ENCODE results near the gene C6orf132.
"Not testable (repeated sequence)": the region's sequence is repeated elsewhere in the genome, so short reads cannot be mapped to it uniquely, and the experiment has no call there.

Gene C6orf132

GRCh38 chr6:42159431-42160024, 17.1 kb upstream of the C6orf132 start:
- no peak for DNase-seq (ENCODE audit: low spot score)

- no peak for DNase-seq (ENCODE audit: low spot score)
Measured at GRCh38 chr6:42158631-42159030, 16.2 kb upstream of the C6orf132 start.

GRCh38 chr6:42158011-42158410, 15.6 kb upstream of the C6orf132 start:
- no peak for DNase-seq (ENCODE audit: low spot score)

- no peak for DNase-seq (ENCODE audit: low spot score)
Measured at GRCh38 chr6:42156638-42157037, 14.2 kb upstream of the C6orf132 start.

GRCh38 chr6:42155293-42155692, 12.9 kb upstream of the C6orf132 start:
- no peak for DNase-seq (ENCODE audit: low spot score)

GRCh38 chr6:42154461-42155209, 12.2 kb upstream of the C6orf132 start:
- DNase-seq (ENCODE audit: low spot score), result no peak

- DNase-seq (ENCODE audit: low spot score), result no peak
Measured at GRCh38 chr6:42153921-42154320, 11.5 kb upstream of the C6orf132 start.

DNA sequence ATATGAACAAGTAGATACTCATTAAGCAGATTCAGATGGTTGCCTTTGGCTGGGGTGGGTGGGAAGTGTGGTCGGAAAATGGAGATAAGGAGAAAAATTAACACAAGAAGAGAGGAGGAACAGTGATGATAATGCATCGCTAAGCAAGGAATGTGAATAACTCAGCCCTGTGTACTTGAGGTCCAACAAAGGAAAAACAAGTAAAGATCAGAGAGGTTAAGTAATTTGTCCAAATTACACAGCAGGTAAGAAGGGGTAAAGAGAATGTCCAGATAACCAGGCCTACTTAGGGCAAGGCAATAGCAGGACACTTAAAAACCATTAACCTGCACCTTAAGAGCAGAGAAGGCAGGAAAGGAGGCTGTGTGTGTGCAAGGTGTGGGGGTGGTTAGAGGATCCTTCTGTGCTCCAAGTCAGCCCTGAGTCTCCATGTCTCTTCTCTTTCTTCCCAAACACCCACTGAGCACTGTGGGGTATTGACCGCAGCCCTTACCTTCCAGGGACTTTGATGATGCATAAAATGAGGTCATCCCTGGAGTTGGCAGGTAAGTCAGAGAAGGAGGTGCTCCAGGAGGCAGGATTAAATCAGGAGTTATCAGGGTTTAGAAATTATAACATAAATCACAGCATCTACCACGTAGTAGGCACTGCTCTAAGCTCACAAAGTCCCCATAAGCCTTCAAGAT, 10.3 kb upstream of the C6orf132 start:
- not testable (repeated sequence) for DNase-seq (ENCODE audit: low spot score)

DNA sequence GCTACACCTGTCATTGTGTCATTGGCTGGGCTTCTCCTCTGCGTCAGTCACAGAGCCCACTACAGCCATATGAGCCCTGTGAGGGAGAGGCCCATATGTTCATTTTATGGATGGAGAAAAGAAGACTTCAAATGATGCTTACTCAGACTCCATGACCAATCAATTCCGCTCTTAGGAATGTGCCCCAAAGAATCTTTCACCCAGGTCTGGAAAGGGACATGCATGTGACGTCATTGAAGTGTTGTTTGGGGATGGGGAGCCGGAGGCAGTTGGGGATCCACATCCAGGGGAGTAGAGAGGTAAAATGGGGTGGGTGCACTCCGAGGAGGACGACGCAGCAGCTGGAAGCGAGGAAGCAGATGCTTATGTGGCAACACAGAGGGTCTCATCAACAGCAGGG, 9.6 kb upstream of the C6orf132 start:
- no peak for DNase-seq (ENCODE audit: low spot score)

GRCh38 chr6:42150254-42150653, 7.8 kb upstream of the C6orf132 start:
- no peak for DNase-seq (ENCODE audit: low spot score)

- no peak for DNase-seq (ENCODE audit: low spot score)
Measured at GRCh38 chr6:42148058-42148457, 5.6 kb upstream of the C6orf132 start.

GRCh38 chr6:42147138-42147562, 4.7 kb upstream of the C6orf132 start:
- DNase-seq (ENCODE audit: low spot score), result no peak

DNA sequence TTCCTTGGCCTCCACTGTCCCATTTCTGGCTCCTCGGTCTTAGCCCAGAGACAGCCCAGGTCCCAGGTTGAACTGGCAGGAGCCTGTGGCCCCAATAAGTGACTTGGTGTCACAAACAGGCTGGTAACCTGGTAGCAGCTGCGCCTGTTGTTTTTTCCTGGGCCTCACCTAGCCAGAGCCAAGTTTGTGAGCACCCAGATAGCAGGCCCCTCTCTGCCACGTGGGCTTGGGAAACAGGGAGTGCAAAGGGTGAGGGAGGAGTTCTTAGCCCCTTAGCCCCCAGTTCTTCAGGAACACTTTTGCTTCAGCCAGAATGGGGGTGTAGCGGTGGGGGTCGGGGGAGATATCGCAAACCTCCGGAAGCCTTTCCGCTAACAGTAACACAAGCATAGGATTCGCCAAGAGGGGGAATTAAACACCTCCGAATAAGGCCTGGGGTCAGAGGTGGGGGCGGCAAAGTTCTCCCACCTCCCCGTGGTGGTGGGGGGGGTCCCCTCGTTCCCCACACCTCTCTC, 760 bp downstream of the C6orf132 start:
- no peak for DNase-seq (ENCODE audit: low spot score)

DNA sequence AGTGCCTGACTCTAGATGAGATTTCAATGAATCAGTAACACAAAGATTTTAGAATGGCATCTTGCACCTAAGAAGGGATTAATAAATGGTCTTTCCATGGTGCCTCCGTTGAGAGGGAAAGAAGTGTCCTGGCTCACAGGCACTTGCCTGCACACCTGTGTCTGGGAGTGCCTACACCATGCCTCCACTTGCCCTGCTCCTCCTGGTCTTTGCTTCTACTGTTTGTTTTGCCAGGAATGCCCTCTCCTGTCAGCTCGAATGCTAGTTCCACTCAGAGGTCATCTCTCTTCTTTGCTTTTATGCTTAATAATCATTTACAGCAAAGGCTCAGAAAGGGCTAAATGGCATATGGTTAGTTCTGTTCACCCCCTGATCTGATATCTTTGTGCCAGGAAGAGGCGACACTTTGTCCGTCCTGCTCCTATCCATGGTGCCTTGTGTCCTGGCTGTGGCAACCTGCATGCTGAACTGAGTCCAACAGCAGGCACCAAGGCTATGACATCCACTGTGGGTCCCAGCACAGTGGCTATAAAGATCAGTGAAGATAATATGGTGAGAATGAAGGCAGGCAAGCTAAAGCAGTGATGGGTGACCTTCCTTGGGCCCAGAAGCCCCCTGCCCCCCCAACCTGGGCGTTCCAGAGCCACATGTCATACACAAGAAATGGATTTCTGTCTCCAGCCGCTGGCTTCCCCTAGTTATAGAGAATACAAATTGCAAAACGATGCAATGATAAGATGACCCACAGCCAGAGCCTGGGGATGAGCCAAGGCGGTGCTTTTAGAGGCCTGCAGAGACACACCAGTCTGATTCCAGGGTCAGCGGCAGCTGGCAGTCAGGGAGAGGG, 1.4 kb downstream of the C6orf132 start:
- no peak for DNase-seq (ENCODE audit: low spot score)

GRCh38 chr6:42140032-42140431, 2.4 kb downstream of the C6orf132 start:
- DNase-seq (ENCODE audit: low spot score), result no peak

GRCh38 chr6:42138630-42139619, 3.5 kb downstream of the C6orf132 start:
- DNase-seq (ENCODE audit: low spot score), result no peak

DNA sequence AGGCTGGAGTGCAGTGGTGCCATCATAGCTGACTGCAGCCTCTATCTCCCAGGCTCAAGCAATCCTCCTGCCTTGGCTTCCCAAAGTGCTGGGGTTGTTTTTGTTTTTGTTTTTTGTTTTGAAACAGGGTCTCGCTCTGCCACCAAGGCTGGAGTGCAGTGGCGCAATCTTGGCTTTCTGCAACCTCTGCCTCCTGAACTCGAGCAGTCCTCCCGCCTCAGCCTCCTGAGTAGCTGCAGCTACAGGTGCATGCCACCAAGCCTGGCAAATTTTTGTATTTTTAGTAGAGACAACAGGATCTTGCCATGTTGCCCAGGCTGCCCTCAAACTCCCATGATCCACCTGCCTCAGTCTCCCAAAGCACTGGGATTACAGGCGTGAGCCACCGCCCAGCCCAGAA, 4.2 kb downstream of the C6orf132 start:
- no peak for DNase-seq (ENCODE audit: low spot score)

- DNase-seq (ENCODE audit: low spot score), result no peak
Measured at GRCh38 chr6:42137194-42137753, 5.1 kb downstream of the C6orf132 start.

- no peak for DNase-seq (ENCODE audit: low spot score)
Measured at GRCh38 chr6:42136508-42137193, 5.8 kb downstream of the C6orf132 start.

DNA sequence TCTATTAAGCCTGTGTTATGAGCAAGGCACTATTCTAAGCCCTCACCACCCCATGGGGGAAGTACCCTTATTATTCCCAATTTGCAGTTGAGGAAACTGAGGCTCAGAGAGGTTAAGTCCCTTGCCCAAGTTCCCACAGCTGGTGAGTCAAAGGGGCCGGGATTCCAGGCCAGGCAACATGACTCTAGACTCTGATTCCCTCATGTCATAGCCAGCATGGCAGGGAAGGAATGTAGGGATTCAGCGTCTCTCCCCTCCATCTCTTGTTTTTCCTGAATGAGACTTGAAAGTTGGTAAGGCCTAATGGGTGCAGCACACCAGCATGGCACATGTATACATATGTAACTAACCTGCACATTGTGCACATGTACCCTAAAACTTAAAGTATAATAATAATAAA, 6.7 kb downstream of the C6orf132 start:
- no peak for DNase-seq (ENCODE audit: low spot score)
